Measurements from ENCODE around the gene NHS.

DNA sequence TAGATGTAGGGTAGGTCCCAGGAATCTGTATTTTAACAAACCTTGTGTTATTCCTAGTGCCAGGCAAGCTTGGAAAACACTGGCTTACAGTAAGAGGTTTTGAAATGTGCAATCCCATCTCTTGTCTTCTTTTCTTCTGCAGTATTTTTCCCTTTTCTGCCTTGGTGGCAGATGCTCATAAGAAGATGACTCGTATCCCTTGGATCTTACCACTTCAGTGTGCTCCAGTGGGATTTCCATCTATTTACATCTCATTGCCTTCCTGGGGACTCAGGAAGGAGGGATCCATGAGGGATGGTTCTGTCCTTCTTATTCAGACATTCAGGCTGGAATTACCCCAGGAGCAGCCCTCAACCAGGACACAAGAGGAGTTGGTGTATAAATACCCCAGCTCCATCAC, 136.6 kb downstream of the NHS start:
- TF ChIP-seq POLR2A (IDR thresholded peaks at IDR 0.05): no peak
- TF ChIP-seq, protein P1, sequence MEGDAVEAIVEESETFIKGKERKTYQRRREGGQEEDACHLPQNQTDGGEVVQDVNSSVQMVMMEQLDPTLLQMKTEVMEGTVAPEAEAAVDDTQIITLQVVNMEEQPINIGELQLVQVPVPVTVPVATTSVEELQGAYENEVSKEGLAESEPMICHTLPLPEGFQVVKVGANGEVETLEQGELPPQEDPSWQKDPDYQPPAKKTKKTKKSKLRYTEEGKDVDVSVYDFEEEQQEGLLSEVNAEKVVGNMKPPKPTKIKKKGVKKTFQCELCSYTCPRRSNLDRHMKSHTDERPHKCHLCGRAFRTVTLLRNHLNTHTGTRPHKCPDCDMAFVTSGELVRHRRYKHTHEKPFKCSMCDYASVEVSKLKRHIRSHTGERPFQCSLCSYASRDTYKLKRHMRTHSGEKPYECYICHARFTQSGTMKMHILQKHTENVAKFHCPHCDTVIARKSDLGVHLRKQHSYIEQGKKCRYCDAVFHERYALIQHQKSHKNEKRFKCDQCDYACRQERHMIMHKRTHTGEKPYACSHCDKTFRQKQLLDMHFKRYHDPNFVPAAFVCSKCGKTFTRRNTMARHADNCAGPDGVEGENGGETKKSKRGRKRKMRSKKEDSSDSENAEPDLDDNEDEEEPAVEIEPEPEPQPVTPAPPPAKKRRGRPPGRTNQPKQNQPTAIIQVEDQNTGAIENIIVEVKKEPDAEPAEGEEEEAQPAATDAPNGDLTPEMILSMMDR (IDR thresholded peaks at IDR 0.05): no peak
